ENCODE measurements around the gene JARID2.

JARID2 gene

DNA sequence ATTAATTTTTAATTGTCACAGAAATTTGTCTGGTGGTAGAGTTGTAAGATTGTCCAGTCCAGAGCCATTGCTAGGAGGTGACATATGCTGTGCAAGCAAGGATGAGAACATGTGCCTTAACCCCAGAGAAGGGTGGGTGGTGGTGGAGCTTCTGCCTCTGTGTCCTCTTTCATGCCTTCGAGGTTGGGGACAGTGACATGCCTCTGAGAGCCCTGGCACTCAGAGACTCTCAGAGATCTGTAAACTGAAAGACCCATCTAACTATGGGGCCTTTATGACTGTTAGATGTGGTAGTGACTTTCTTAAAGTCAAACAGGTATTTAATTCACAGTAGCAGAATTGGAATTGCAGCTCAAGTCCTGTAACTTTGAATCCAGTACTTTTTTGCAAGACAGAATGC, 132.4 kb downstream of the JARID2 start:
- H2AFZ ChIP-seq (ENCODE audit: low read length), result no peak overlapping the region
- no peaks in the 10 kb centered on the region for H3F3A ChIP-seq (ENCODE audit: insufficient read depth, low read length)
- no peaks in the 10 kb centered on the region for H3K9me2 ChIP-seq (replicated peaks; ENCODE audit: insufficient read depth, low read length)
- peaks cover 96% of the 10 kb centered on the region for H3K79me2 ChIP-seq (ENCODE audit: low read length)
- TF ChIP-seq EZH2phosphoT487 (IDR thresholded peaks at IDR 0.05; ENCODE audit: low read length) (no peak), EZH2 (optimal IDR thresholded peaks at IDR 0.05; ENCODE audit: low read depth, low read length) (no peak)
- TF ChIP-seq, protein P1, sequence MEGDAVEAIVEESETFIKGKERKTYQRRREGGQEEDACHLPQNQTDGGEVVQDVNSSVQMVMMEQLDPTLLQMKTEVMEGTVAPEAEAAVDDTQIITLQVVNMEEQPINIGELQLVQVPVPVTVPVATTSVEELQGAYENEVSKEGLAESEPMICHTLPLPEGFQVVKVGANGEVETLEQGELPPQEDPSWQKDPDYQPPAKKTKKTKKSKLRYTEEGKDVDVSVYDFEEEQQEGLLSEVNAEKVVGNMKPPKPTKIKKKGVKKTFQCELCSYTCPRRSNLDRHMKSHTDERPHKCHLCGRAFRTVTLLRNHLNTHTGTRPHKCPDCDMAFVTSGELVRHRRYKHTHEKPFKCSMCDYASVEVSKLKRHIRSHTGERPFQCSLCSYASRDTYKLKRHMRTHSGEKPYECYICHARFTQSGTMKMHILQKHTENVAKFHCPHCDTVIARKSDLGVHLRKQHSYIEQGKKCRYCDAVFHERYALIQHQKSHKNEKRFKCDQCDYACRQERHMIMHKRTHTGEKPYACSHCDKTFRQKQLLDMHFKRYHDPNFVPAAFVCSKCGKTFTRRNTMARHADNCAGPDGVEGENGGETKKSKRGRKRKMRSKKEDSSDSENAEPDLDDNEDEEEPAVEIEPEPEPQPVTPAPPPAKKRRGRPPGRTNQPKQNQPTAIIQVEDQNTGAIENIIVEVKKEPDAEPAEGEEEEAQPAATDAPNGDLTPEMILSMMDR (IDR thresholded peaks at IDR 0.05; ENCODE audit: low read length), result no peak
- H3K4me2 ChIP-seq (ENCODE audit: low read depth, low read length), result no peak overlapping the region
- no peak overlapping the region for H3K27ac ChIP-seq (ENCODE audit: low read length)
- no peaks in the 10 kb centered on the region for H4K20me1 ChIP-seq (ENCODE audit: insufficient read depth, low read length)
- no peak overlapping the region for H3K4me3 ChIP-seq (ENCODE audit: low read length)
- DNase-seq, result no peak
- H3K9me3 ChIP-seq (replicated peaks; ENCODE audit: insufficient read depth, low read length), result no peaks in the 10 kb centered on the region
- H3K27me3 ChIP-seq (replicated peaks; ENCODE audit: insufficient read depth, low read length), result no peaks in the 10 kb centered on the region
- no peak overlapping the region for H3K9ac ChIP-seq (ENCODE audit: low read length)
- no peaks in the 10 kb centered on the region for H3K36me3 ChIP-seq (replicated peaks; ENCODE audit: insufficient read depth, low read length)
- no peaks in the 10 kb centered on the region for H3K4me1 ChIP-seq (ENCODE audit: low read length)

DNA sequence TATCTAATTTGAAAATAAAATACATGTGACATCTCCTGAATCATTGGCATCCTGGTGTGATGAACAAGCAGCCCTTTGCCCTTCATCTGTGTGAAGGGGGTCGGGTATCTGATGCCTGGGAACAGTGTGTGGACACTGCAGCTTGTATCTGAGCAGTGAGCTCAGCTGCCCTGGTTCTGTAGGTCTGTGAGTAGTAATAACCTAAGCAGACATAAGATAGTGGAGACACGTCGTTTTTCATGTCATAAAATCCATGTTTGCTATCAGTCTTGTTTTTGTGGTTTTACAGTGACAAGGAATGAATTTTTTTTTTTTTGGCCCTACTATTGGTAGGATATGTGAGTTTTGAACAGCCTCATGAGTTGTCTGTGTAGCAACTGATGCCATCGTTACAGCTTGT, 133.0 kb downstream of the JARID2 start:
- H3K4me2 ChIP-seq (ENCODE audit: low read depth, low read length), result no peak overlapping the region
- no peaks in the 10 kb centered on the region for H3K4me1 ChIP-seq (ENCODE audit: low read length)
- H3K36me3 ChIP-seq (replicated peaks; ENCODE audit: insufficient read depth, low read length), result no peaks in the 10 kb centered on the region
- H3K79me2 ChIP-seq (ENCODE audit: low read length), result peaks cover 96% of the 10 kb centered on the region
- H2AFZ ChIP-seq (ENCODE audit: low read length), result no peak overlapping the region
- no peak for DNase-seq
- no peaks in the 10 kb centered on the region for H3F3A ChIP-seq (ENCODE audit: insufficient read depth, low read length)
- H3K9me2 ChIP-seq (replicated peaks; ENCODE audit: insufficient read depth, low read length), result no peaks in the 10 kb centered on the region
- no peak overlapping the region for H3K4me3 ChIP-seq (ENCODE audit: low read length)
- H4K20me1 ChIP-seq (ENCODE audit: insufficient read depth, low read length), result no peaks in the 10 kb centered on the region
- no peaks in the 10 kb centered on the region for H3K9me3 ChIP-seq (replicated peaks; ENCODE audit: insufficient read depth, low read length)
- H3K27ac ChIP-seq (ENCODE audit: low read length), result no peak overlapping the region
- no peaks in the 10 kb centered on the region for H3K27me3 ChIP-seq (replicated peaks; ENCODE audit: insufficient read depth, low read length)
- H3K9ac ChIP-seq (ENCODE audit: low read length), result no peak overlapping the region
- TF ChIP-seq EZH2phosphoT487 (IDR thresholded peaks at IDR 0.05; ENCODE audit: low read length) (no peak), EZH2 (optimal IDR thresholded peaks at IDR 0.05; ENCODE audit: low read depth, low read length) (no peak)
- TF ChIP-seq, protein P1 (IDR thresholded peaks at IDR 0.05; ENCODE audit: low read length), result no peak

DNA sequence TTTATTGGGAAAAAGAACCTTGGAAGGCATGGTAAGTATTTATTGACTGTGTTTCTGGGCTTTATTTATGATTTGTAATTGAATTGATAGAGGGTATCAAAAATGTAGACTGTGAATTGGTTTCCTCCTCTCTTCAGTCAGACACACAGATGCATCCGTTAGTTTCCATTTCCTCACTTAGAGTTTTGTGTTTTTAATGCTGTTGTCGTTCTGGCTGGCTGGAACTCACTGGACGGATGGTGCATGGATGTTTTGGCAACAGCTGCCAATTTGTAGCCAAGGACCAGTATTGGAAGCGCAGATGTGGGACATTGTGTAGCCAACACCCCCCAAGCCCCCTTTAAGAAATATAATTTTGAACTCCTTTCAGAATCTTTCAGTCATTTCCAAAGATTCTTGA, 134.5 kb downstream of the JARID2 start:
- Histone ChIP-seq H3K79me2 (ENCODE audit: low read length) (peaks cover 93% of the 10 kb centered on the region), H3F3A (ENCODE audit: insufficient read depth, low read length) (peaks cover 6% of the 10 kb centered on the region; the same call in 1 of the 2 replicates), H3K27ac (ENCODE audit: low read length) (no peak overlapping the region), H3K4me3 (ENCODE audit: low read length) (no peak overlapping the region), H3K9me3 (replicated peaks; ENCODE audit: insufficient read depth, low read length) (no peaks in the 10 kb centered on the region), H3K36me3 (replicated peaks; ENCODE audit: insufficient read depth, low read length) (no peaks in the 10 kb centered on the region), H3K9me2 (replicated peaks; ENCODE audit: insufficient read depth, low read length) (no peaks in the 10 kb centered on the region), H3K4me2 (ENCODE audit: low read depth, low read length) (no peak overlapping the region), H3K9ac (ENCODE audit: low read length) (no peak overlapping the region), H2AFZ (ENCODE audit: low read length) (no peak overlapping the region), H3K27me3 (replicated peaks; ENCODE audit: insufficient read depth, low read length) (no peaks in the 10 kb centered on the region), H4K20me1 (ENCODE audit: insufficient read depth, low read length) (no peaks in the 10 kb centered on the region), H3K4me1 (ENCODE audit: low read length) (0 out of 2 replicates have a peak, but pooled peaks cover 2% of the 10 kb centered on the region)
- TF ChIP-seq EZH2phosphoT487 (IDR thresholded peaks at IDR 0.05; ENCODE audit: low read length) (no peak), EZH2 (optimal IDR thresholded peaks at IDR 0.05; ENCODE audit: low read depth, low read length) (no peak)
- TF ChIP-seq, protein P1 (IDR thresholded peaks at IDR 0.05; ENCODE audit: low read length), result no peak
- no peak for DNase-seq
